ENCODE measurements around the gene CCDC175.

Gene CCDC175

GRCh38 chr14:59480166-59480565, 96.4 kb downstream of the CCDC175 start:
- no peak overlapping the region for H3K27ac ChIP-seq (replicated peaks)
- H3K4me3 ChIP-seq (replicated peaks; ENCODE audit: insufficient read depth, low read length), result no peak overlapping the region
- no peak for DNase-seq (ENCODE audit: low read depth in 1 of 2, low spot score in 1 of 2)
- H3K27me3 ChIP-seq (ENCODE audit: insufficient read depth, poor library complexity, severe bottlenecking), result no peaks in the 10 kb centered on the region
- TF ChIP-seq POLR2AphosphoS5 (IDR thresholded peaks at IDR 0.05; ENCODE audit: low read depth) (no peak), CTCF (IDR thresholded peaks at IDR 0.05; ENCODE audit: insufficient read depth, low read length) (no peak), GABPA (IDR thresholded peaks at IDR 0.05; ENCODE audit: low read depth) (no peak), REST (IDR thresholded peaks at IDR 0.05; ENCODE audit: insufficient replicate concordance, low read depth) (no peak), SPI1 (IDR thresholded peaks at IDR 0.05; ENCODE audit: borderline replicate concordance, low read depth) (no peak)

- no peak for DNase-seq (ENCODE audit: low read depth in 1 of 2, low spot score in 1 of 2)
- Histone ChIP-seq H3K27me3 (ENCODE audit: insufficient read depth, poor library complexity, severe bottlenecking) (no peaks in the 10 kb centered on the region), H3K4me3 (replicated peaks; ENCODE audit: insufficient read depth, low read length) (no peak overlapping the region), H3K27ac (replicated peaks) (no peak overlapping the region)
- no peak for TF ChIP-seq CTCF (IDR thresholded peaks at IDR 0.05; ENCODE audit: insufficient read depth, low read length)
- no peak for TF ChIP-seq POLR2AphosphoS5 (IDR thresholded peaks at IDR 0.05; ENCODE audit: low read depth)
- no peak for TF ChIP-seq REST (IDR thresholded peaks at IDR 0.05; ENCODE audit: insufficient replicate concordance, low read depth)
- TF ChIP-seq GABPA (IDR thresholded peaks at IDR 0.05; ENCODE audit: low read depth), result no peak
- no peak for TF ChIP-seq SPI1 (IDR thresholded peaks at IDR 0.05; ENCODE audit: borderline replicate concordance, low read depth)
Measured at GRCh38 chr14:59478540-59478939, 98.1 kb downstream of the CCDC175 start.

GRCh38 chr14:59475709-59476108, 100.9 kb downstream of the CCDC175 start:
- no peak overlapping the region for H3K4me3 ChIP-seq (replicated peaks; ENCODE audit: insufficient read depth, low read length)
- H3K27ac ChIP-seq (replicated peaks), result no peak overlapping the region
- no peak for DNase-seq (ENCODE audit: low read depth in 1 of 2, low spot score in 1 of 2)
- no peaks in the 10 kb centered on the region for H3K27me3 ChIP-seq (ENCODE audit: insufficient read depth, poor library complexity, severe bottlenecking)
- TF ChIP-seq CTCF (IDR thresholded peaks at IDR 0.05; ENCODE audit: insufficient read depth, low read length), result no peak
- no peak for TF ChIP-seq REST (IDR thresholded peaks at IDR 0.05; ENCODE audit: insufficient replicate concordance, low read depth)
- no peak for TF ChIP-seq SPI1 (IDR thresholded peaks at IDR 0.05; ENCODE audit: borderline replicate concordance, low read depth)
- no peak for TF ChIP-seq POLR2AphosphoS5 (IDR thresholded peaks at IDR 0.05; ENCODE audit: low read depth)

Data from HL-60 (cell line).